Stimulated activated CD8-positive, alpha-beta memory T cell treated with anti-CD3 and anti-CD28 coated beads, Interleukin-4, amount 100 ng/mL, for 24 hours (primary cell): Measurements from ENCODE around the gene OR5F1.

ENCODE experiments used
- DNase-seq: peaks from one replicate; pipeline ENCODE4 v3.0.0-alpha.2; 2020; ENCODE audit warnings: low read depth

Gene OR5F1

DNA sequence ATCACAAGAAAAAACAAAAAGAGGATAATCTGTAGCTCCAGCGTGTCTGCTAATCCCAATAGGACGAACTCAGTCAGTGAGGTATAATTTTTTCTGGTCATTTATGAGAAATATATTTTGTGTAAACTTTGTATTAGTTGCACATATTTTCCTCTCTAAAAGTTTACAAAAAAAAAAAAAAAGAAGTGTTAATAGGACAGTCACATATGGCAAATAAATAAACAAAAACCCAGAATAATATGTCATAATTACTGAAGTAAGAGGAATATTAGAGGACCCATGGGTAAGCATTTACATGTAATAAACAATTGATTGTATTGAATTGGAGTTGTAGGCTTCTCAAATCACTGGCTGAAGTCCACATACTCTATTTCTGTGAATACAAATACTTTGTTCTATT, at the start of gene OR5F1:
TSS of gene OR5F1 (minus strand) at position 101 of the 400 bp plus-strand sequence. CDS start at position 101, 0 bp downstream.
- no peak for DNase-seq

DNA sequence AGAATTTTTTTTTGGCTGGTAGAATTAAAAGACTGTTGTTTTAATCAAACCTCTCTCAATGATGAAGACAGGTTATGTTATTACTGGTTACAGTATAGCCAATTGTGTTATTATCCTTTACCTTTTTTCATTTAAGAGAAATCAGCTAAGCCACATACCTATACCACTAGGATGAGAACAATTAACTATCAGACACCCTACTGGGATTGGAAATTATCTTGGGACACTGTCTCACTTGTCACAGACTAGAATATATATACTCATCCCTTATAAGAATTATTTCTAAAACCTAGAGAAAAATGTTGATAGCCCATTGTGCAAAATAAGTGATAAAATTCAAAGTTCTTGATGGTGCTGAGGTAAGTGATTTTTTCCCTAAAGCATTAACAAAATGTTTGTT, 32.9 kb upstream of the OR5F1 start, which contains the start of gene OR5AS1:
TSS of gene OR5AS1 (plus strand) at position 301 of the 400 bp plus-strand sequence. CDS start 2,765 bp downstream, outside the sequence.
- DNase-seq: no peak

DNA sequence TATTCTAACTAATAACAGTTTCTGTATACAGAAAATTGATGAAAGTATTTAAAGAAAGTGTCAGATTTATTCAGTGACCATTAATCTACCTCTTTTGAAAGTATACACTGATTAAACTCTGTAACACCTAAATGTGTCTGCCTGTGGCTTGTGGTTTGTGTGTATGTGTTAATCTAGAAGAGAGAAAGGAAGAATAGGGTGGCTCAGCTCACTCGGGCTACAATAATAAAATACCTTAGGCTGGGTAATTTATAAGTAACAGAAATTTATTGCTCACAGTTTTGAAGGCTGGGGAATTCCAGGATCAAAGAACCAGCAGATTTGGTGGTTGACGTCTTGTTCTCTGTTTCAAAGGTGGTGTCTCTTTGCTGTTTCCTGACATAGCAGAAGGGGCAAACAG, 19.4 kb upstream of the OR5F1 start:
- no peak for DNase-seq

DNA sequence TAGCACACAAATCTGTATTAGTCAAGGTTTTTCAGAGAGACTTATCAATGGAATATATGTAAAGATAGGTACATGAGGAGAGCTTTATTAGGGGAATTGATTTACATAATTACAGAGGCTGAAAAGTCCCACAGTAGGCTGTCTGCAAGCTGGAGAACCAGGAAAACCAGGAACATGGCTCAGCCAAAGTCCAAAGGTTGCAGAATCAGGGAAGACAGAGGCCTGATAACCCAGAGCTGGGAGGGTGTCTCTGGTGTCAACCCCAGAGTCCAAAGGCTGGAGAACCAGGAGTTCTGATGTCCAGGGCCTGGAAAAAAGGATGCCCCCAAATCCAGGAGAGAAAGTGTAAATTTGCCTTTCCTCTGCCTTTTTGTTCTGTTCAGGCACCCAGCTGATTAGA, 16.3 kb upstream of the OR5F1 start:
- DNase-seq: no peak

DNA sequence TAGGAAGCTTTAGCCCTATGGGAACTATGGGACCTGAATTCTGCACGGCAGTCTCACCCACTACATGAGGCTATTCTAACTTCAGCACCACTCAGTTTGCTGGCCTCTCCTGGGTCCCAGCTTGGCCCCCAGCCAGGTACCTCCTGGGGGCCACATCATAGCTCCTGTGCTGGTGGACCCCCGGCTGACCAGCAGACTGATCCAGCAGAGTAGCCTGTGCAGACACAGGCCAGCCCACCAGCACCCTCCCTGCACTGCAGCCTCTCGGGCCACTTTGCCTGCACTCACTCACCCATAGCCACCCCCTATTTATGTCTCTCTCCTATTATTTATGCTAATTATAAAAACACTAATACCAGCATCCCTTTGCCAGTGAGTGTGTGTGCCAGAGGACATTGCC, 23.5 kb downstream of the OR5F1 start:
- no peak for DNase-seq

DNA sequence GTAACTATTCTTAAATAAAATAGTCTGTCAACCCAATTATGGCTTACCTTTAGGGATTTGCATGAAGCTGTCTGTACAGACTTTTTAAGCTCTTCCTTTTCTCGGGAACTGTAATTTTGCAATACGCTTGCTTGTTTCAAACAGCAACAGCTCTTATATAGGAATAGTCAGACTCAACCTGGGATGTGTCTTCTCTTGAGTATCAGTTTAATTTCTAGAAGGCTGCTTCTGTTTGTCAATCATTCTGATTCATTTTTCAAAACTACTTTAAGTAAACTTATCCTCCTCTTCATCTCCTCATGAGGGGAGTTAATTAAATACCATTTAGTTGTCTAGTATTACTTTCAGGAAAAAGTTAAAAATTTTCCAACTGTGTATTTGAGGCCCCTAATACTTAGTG, 24.6 kb downstream of the OR5F1 start, which contains the start of gene OR10AG1:
TSS of gene OR10AG1 (minus strand) at position 101 of the 400 bp plus-strand sequence. CDS start at position 63, 38 bp downstream.
- no peak for DNase-seq

DNA sequence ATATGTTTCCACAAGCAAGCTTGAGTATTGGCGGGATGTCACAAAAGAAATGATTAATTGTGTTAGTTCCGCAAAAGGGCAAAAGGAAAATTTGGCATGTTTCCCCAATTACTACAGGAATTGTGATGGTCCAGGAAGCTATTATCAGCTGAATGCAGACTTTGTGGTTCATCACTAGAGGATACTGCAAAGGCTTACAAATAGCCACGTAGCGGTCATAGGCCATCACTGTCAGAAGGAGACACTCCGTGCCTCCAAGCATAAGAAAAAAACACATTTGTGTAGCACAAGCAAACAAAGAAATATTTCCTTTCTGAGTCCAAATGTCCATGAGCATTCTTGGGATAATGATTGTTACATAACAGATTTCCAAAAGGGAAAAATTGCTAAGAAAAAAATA, 26.5 kb downstream of the OR5F1 start:
- DNase-seq: no peak

DNA sequence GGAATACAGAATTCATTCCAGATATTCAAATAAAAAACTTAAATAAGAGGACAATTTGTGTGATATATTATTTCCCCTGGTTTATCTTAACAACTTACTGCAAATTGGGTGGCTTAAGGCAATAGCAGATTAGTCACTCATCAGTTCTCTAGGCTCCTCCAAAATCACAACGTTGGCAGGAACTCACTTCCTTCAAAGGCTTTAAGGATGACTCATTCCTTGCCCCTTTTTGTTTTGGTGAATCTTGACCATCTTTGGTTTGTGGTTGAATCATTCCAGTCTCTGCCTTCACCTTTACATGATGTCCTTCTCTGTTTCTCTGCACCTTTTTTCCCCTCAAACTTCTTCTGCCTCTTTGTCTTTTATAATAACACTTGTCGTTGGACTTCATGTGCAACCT, 28.0 kb downstream of the OR5F1 start:
- DNase-seq: no peak

DNA sequence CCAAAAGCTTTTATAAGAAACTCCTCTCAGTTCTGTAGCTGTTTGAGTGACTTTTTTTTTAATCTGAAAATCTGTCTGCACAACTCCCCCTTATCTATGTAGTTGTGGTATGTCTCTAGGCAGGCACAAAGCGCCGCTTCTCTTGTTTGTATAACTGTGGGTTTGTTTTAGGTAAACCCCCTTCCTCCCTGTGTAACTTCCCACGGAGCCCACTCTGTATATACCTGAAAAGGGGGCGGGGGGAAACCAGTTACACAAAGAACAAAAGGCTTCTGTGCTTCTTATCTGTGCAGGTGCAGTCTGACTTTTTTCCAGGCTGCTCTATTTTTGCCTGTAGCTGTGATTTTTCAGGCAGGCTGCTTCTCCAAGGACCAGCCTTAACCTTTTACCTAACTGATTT, 37.9 kb downstream of the OR5F1 start:
- no peak for DNase-seq

DNA sequence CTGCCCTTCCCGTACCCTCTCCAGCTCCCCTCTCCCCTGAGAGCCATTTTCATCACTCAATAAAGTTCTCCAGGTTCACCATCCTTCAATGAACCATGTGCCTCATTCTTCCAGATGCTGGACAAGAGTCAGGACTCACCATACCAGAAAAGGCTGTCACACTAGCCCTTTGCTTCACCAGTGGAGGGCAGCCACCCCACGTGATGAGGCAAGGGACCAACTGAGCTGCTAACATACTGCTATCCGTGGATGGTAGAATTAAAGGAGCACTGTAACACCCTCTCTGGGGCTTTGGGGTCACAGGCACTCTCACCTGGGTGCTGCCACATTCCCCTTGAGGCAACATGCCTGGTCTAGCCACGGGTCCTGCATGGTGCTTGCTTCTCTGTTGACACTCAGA, 45.1 kb downstream of the OR5F1 start:
- DNase-seq: no peak
